ENCODE results near the gene PFDN6.
"Not testable (repeated sequence)": the region's sequence is repeated elsewhere in the genome, so short reads cannot be mapped to it uniquely, and the experiment has no call there.

PFDN6 gene

DNA sequence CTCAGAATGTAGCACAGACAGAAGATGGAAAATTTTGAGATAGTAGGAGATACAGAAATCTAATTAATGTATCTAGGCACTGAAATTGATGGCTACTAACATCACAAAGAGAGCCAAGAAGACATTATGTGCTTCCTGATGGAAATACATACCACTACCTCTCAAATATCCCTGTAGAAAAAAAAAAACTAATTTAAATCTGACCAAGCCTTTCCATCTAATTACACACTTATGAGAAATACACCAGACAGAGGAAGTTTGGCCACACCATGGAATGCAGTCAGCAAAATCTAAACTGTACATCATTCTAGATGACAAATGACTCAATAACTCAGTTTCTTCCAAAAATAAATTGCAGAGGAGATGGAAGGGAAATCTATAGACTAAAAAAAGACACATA is 36.6 kb upstream of the PFDN6 start:
- Histone ChIP-seq H3K4me1 (ENCODE audit: control insufficient read depth, low read length) (peaks cover 23% of the 10 kb centered on the region), H3K4me2 (ENCODE audit: low read length) (no peak overlapping the region)

DNA sequence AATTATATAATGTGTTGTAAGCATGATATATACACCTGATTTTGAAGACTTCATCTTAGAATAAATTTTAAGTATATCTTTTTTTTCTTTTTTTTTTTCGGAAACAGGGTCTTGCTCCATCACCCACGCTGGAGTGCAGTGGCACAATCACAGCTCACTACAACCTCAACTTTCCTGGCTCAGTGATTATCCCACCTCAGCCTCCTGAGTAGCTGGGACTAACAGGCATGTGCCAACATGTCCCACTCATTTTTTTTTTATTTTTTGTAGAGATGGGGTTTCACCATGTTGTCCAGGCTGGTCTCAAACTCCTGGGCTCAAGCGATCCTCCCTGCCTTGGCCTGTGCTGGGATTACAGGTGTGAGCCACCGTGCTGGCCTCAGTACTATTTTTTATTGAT is 34.8 kb upstream of the PFDN6 start:
- Histone ChIP-seq H4K20me1 (ENCODE audit: control insufficient read depth, insufficient read depth, low read depth, low read length) (no peaks in the 10 kb centered on the region), H3K9me2 (replicated peaks; ENCODE audit: control insufficient read depth, low read length) (no peaks in the 10 kb centered on the region), H3K36me3 (ENCODE audit: control insufficient read depth, low read length) (peaks cover 26% of the 10 kb centered on the region), H3K4me1 (ENCODE audit: control insufficient read depth, low read length) (peaks cover 11% of the 10 kb centered on the region), H3K79me2 (ENCODE audit: control insufficient read depth, low read length) (peaks cover 8% of the 10 kb centered on the region), H3F3A (ENCODE audit: control insufficient read depth, insufficient read depth) (peaks cover 4% of the 10 kb centered on the region), H3K27ac (ENCODE audit: low read depth, low read length) (no peak overlapping the region), H3K9me3 (ENCODE audit: control insufficient read depth, insufficient read depth, low read length) (no peaks in the 10 kb centered on the region), H3K4me2 (ENCODE audit: low read length) (no peak overlapping the region), H3K4me3 (ENCODE audit: low read length) (no peak overlapping the region), H3K27me3 (ENCODE audit: control insufficient read depth, low read length) (no peaks in the 10 kb centered on the region)
- TF ChIP-seq, protein P1, sequence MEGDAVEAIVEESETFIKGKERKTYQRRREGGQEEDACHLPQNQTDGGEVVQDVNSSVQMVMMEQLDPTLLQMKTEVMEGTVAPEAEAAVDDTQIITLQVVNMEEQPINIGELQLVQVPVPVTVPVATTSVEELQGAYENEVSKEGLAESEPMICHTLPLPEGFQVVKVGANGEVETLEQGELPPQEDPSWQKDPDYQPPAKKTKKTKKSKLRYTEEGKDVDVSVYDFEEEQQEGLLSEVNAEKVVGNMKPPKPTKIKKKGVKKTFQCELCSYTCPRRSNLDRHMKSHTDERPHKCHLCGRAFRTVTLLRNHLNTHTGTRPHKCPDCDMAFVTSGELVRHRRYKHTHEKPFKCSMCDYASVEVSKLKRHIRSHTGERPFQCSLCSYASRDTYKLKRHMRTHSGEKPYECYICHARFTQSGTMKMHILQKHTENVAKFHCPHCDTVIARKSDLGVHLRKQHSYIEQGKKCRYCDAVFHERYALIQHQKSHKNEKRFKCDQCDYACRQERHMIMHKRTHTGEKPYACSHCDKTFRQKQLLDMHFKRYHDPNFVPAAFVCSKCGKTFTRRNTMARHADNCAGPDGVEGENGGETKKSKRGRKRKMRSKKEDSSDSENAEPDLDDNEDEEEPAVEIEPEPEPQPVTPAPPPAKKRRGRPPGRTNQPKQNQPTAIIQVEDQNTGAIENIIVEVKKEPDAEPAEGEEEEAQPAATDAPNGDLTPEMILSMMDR (IDR thresholded peaks at IDR 0.05; ENCODE audit: low read depth, low read length, poor library complexity, severe bottlenecking), result no peak
- no peak for TF ChIP-seq EZH2phosphoT487 (IDR thresholded peaks at IDR 0.05; ENCODE audit: borderline replicate concordance, low read length)

More for the DNA sequence above, 36.6 kb upstream of the PFDN6 start:
- H3K36me3 ChIP-seq (ENCODE audit: control insufficient read depth, low read length), result peaks cover 14% of the 10 kb centered on the region
- H3K27ac ChIP-seq (ENCODE audit: low read depth, low read length), result no peak overlapping the region
- H3K27me3 ChIP-seq (ENCODE audit: control insufficient read depth, low read length), result no peaks in the 10 kb centered on the region
- H3K79me2 ChIP-seq (ENCODE audit: control insufficient read depth, low read length), result peaks cover 8% of the 10 kb centered on the region
- no peaks in the 10 kb centered on the region for H4K20me1 ChIP-seq (ENCODE audit: control insufficient read depth, insufficient read depth, low read depth, low read length)
- peaks cover 8% of the 10 kb centered on the region for H3F3A ChIP-seq (ENCODE audit: control insufficient read depth, insufficient read depth)
- no peaks in the 10 kb centered on the region for H3K9me2 ChIP-seq (replicated peaks; ENCODE audit: control insufficient read depth, low read length)
- H3K4me3 ChIP-seq (ENCODE audit: low read length), result no peak overlapping the region
- TF ChIP-seq, protein P1 (IDR thresholded peaks at IDR 0.05; ENCODE audit: low read depth, low read length, poor library complexity, severe bottlenecking), result no peak
- no peak for TF ChIP-seq EZH2phosphoT487 (IDR thresholded peaks at IDR 0.05; ENCODE audit: borderline replicate concordance, low read length)
- no peaks in the 10 kb centered on the region for H3K9me3 ChIP-seq (ENCODE audit: control insufficient read depth, insufficient read depth, low read length)

GRCh38 chr6:33259032-33259431 is 30.4 kb upstream of the PFDN6 start:
- no peaks in the 10 kb centered on the region for H3K79me2 ChIP-seq (ENCODE audit: control insufficient read depth, low read length)
- no peaks in the 10 kb centered on the region for H3K4me1 ChIP-seq (ENCODE audit: control insufficient read depth, low read length)
- H3K9me2 ChIP-seq (replicated peaks; ENCODE audit: control insufficient read depth, low read length), result no peaks in the 10 kb centered on the region
- peaks cover 43% of the 10 kb centered on the region for H3K36me3 ChIP-seq (ENCODE audit: control insufficient read depth, low read length)
- no peak overlapping the region for H3K27ac ChIP-seq (ENCODE audit: low read depth, low read length)
- no peaks in the 10 kb centered on the region for H3K9me3 ChIP-seq (ENCODE audit: control insufficient read depth, insufficient read depth, low read length)
- TF ChIP-seq EZH2phosphoT487 (IDR thresholded peaks at IDR 0.05; ENCODE audit: borderline replicate concordance, low read length), result no peak
- TF ChIP-seq, protein P1 (IDR thresholded peaks at IDR 0.05; ENCODE audit: low read depth, low read length, poor library complexity, severe bottlenecking), result no peak
- no peaks in the 10 kb centered on the region for H4K20me1 ChIP-seq (ENCODE audit: control insufficient read depth, insufficient read depth, low read depth, low read length)
- no peaks in the 10 kb centered on the region for H3F3A ChIP-seq (ENCODE audit: control insufficient read depth, insufficient read depth)
- no peaks in the 10 kb centered on the region for H3K27me3 ChIP-seq (ENCODE audit: control insufficient read depth, low read length)
- no peak overlapping the region for H3K4me3 ChIP-seq (ENCODE audit: low read length)
- H3K4me2 ChIP-seq (ENCODE audit: low read length), result no peak overlapping the region

DNA sequence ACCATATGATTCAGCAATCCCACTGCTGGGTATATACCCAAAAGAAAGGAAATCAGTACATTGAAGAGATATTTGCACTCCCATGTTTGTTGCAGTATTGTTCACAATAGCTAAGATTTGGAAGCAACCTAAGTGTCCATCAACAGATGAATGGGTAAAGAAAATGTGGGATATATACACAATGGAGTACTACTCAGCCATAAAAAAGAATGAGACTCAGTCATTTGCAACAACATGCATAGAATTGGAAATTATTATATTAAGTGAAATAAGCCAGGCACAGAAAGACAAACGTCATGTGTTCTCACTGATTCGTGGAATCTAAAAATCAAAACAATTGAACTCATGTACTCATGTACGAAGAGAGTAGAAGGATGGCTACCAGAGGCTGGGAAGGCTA is 26.9 kb upstream of the PFDN6 start:
- H3K36me3 ChIP-seq (ENCODE audit: control insufficient read depth, low read length), result peaks cover 71% of the 10 kb centered on the region
- not testable (repeated sequence) for H3K4me2 ChIP-seq (ENCODE audit: low read length); H3F3A ChIP-seq (ENCODE audit: control insufficient read depth, insufficient read depth); H3K4me3 ChIP-seq (ENCODE audit: low read length); H3K4me1 ChIP-seq (ENCODE audit: control insufficient read depth, low read length); H3K79me2 ChIP-seq (ENCODE audit: control insufficient read depth, low read length); H4K20me1 ChIP-seq (ENCODE audit: control insufficient read depth, insufficient read depth, low read depth, low read length); H3K27me3 ChIP-seq (ENCODE audit: control insufficient read depth, low read length); H3K9me3 ChIP-seq (ENCODE audit: control insufficient read depth, insufficient read depth, low read length); H3K9me2 ChIP-seq (replicated peaks; ENCODE audit: control insufficient read depth, low read length); H3K27ac ChIP-seq (ENCODE audit: low read depth, low read length)
